A549 (cell line): ENCODE data around the gene ANTKMT.

Source experiments
- CEBPB ChIP-seq, 2 experiments: fragments of >200 bp in 1 of 2; sonication (Bioruptor Twin) in 1 of 2; formaldehyde crosslinking in 1 of 2; IDR thresholded peaks; 2 replicates each; pipeline ENCODE4 v1.6.1; 2012 to 2016
- CHD4 ChIP-seq: fragments of 200-600 bp; sonication (generic); IDR thresholded peaks from 2 replicates; pipeline ENCODE4 v1.6.1; 2016; ENCODE audit warnings: antibody characterized with exemption, mild to moderate bottlenecking, borderline replicate concordance
- CTCF ChIP-seq: fragments of >200 bp; sonication (Bioruptor Twin); formaldehyde crosslinking; IDR thresholded peaks from 3 replicates; pipeline ENCODE4 v1.5.1; 2016
- FOSL2 ChIP-seq, 2 experiments: fragments of 450-650 bp in 1 of 2; fragments of >200 bp in 1 of 2; sonication (Bioruptor Twin) in 1 of 2; formaldehyde crosslinking; IDR thresholded peaks; 2 replicates each; pipeline versions ENCODE4 v1.5.0 to v1.6.1; 2016 to 2020; ENCODE audit warnings: mild to moderate bottlenecking in 1 of 2, moderate library complexity in 1 of 2
- HEYL ChIP-seq: fragments of 250-450 bp; sonication (Bioruptor Pico); IDR thresholded peaks from 2 replicates; pipeline ENCODE4 v1.8.0; 2021; ENCODE audit warnings: mild to moderate bottlenecking, moderate library complexity
- HOXA7 ChIP-seq: fragments of 250-450 bp; sonication (Bioruptor Pico); IDR thresholded peaks from 2 replicates; pipeline ENCODE4 v1.5.0; 2020; ENCODE audit warnings: mild to moderate bottlenecking, moderate library complexity
- MAX ChIP-seq: IDR thresholded peaks from 2 replicates; pipeline ENCODE4 v1.6.1; 2012
- POLR2A ChIP-seq: IDR thresholded peaks from 2 replicates; pipeline ENCODE4 v1.6.1; 2012; ENCODE audit warnings: mild to moderate bottlenecking, low read length
- POLR2AphosphoS2 ChIP-seq: conservative IDR thresholded peaks from 2 replicates; pipeline ENCODE4 v1.6.1; 2012; ENCODE audit warnings: low read length, improper control_type of control experiment, inconsistent platforms
- RAD21 ChIP-seq, 2 experiments: fragments of >200 bp in 1 of 2; sonication (Bioruptor Twin) in 1 of 2; formaldehyde crosslinking in 1 of 2; IDR thresholded peaks in 1 of 2; conservative IDR thresholded peaks in 1 of 2; 2 replicates in 1 of 2; 3 replicates in 1 of 2; pipeline ENCODE4 v1.6.1; 2012 to 2018; ENCODE audit warnings: inconsistent platforms in 1 of 2
- RCOR1 ChIP-seq: fragments of 150-350 bp; IDR thresholded peaks from 2 replicates; pipeline ENCODE4 v1.6.1; 2014; ENCODE audit warnings: antibody characterized with exemption, low read length, low read depth
- SREBF2 ChIP-seq: fragments of 450-650 bp; IDR thresholded peaks from 2 replicates; pipeline ENCODE4 v1.6.1; 2014; ENCODE audit warnings: mild to moderate bottlenecking, moderate library complexity
- USF2 ChIP-seq: fragments of 450-650 bp; IDR thresholded peaks from 2 replicates; pipeline ENCODE4 v1.6.1; 2014; ENCODE audit warnings: antibody characterized with exemption
- TF ChIP-seq, protein P1 (sequence below): fragments of 200-600 bp; sonication (generic); IDR thresholded peaks from 2 replicates; pipeline ENCODE4 v1.6.1; 2016; ENCODE audit warnings: antibody characterized with exemption, mild to moderate bottlenecking, moderate library complexity

- TF ChIP-seq FOSL2 (IDR thresholded peaks at IDR 0.05) = no peak
- TF ChIP-seq FOSL2 (CRISPR knock-in tag; IDR thresholded peaks at IDR 0.05) = no peak
- no peak for TF ChIP-seq POLR2A
- no peak for TF ChIP-seq CTCF
- TF ChIP-seq RCOR1 = no peak
- no peak for TF ChIP-seq USF2
- no peak for TF ChIP-seq HOXA7
- no peak for TF ChIP-seq MAX
- TF ChIP-seq, protein P1, sequence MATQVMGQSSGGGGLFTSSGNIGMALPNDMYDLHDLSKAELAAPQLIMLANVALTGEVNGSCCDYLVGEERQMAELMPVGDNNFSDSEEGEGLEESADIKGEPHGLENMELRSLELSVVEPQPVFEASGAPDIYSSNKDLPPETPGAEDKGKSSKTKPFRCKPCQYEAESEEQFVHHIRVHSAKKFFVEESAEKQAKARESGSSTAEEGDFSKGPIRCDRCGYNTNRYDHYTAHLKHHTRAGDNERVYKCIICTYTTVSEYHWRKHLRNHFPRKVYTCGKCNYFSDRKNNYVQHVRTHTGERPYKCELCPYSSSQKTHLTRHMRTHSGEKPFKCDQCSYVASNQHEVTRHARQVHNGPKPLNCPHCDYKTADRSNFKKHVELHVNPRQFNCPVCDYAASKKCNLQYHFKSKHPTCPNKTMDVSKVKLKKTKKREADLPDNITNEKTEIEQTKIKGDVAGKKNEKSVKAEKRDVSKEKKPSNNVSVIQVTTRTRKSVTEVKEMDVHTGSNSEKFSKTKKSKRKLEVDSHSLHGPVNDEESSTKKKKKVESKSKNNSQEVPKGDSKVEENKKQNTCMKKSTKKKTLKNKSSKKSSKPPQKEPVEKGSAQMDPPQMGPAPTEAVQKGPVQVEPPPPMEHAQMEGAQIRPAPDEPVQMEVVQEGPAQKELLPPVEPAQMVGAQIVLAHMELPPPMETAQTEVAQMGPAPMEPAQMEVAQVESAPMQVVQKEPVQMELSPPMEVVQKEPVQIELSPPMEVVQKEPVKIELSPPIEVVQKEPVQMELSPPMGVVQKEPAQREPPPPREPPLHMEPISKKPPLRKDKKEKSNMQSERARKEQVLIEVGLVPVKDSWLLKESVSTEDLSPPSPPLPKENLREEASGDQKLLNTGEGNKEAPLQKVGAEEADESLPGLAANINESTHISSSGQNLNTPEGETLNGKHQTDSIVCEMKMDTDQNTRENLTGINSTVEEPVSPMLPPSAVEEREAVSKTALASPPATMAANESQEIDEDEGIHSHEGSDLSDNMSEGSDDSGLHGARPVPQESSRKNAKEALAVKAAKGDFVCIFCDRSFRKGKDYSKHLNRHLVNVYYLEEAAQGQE = no peak
- no peak for TF ChIP-seq CHD4
- TF ChIP-seq CEBPB (IDR thresholded peaks at IDR 0.05) = no peak
- TF ChIP-seq HEYL (CRISPR knock-in tag) = no peak
- no peak for TF ChIP-seq SREBF2
- TF ChIP-seq RAD21 (conservative IDR thresholded peaks at IDR 0.05 in 1 of 2, IDR thresholded peaks at IDR 0.05 in 1 of 2) = no peak
- TF ChIP-seq POLR2AphosphoS2 = no peak
These were observed 44.0 kb downstream of the ANTKMT start for GRCh38 chr16:764848-765487.
